ENCODE results near the gene KAZN.

KAZN gene

GRCh38 chr1:14777516-14778506, 179.3 kb downstream of the KAZN start:
- DNase-seq = no peak

- no peak for DNase-seq
These were observed 180.0 kb downstream of the KAZN start for GRCh38 chr1:14778541-14778897.

GRCh38 chr1:14778898-14779865, 180.7 kb downstream of the KAZN start:
- peak; percentile 22 for DNase-seq

GRCh38 chr1:14780271-14780670, 181.8 kb downstream of the KAZN start:
- DNase-seq = no peak

- DNase-seq = no peak
These were observed 183.3 kb downstream of the KAZN start for GRCh38 chr1:14781811-14782210.

- no peak for DNase-seq
These were observed 184.5 kb downstream of the KAZN start for GRCh38 chr1:14782741-14783591.

GRCh38 chr1:14783592-14783886, 185.1 kb downstream of the KAZN start:
- DNase-seq = no peak

- DNase-seq = no peak
These were observed 186.6 kb downstream of the KAZN start for GRCh38 chr1:14784790-14785773.

- no peak for DNase-seq
These were observed 187.7 kb downstream of the KAZN start for GRCh38 chr1:14786109-14786675.

GRCh38 chr1:14786681-14787080, 188.2 kb downstream of the KAZN start:
- no peak for DNase-seq

- no peak for DNase-seq
These were observed 189.1 kb downstream of the KAZN start for GRCh38 chr1:14787604-14788003.

- DNase-seq = no peak
These were observed 189.6 kb downstream of the KAZN start for GRCh38 chr1:14788080-14788479.

GRCh38 chr1:14790982-14791381, 192.5 kb downstream of the KAZN start:
- DNase-seq = no peak

- DNase-seq = no peak
These were observed 193.2 kb downstream of the KAZN start for GRCh38 chr1:14791654-14792053.

GRCh38 chr1:14794136-14794768, 195.8 kb downstream of the KAZN start:
- no peak for DNase-seq

GRCh38 chr1:14794906-14795305, 196.4 kb downstream of the KAZN start:
- no peak for DNase-seq

GRCh38 chr1:14795589-14795988, 197.1 kb downstream of the KAZN start:
- DNase-seq = no peak

GRCh38 chr1:14800014-14800413, 201.5 kb downstream of the KAZN start:
- DNase-seq = no peak

GRCh38 chr1:14800500-14801076, 202.1 kb downstream of the KAZN start:
- no peak for DNase-seq

Data from activated T-cell treated with anti-CD3 and anti-CD28 coated beads, Interleukin-2, amount 50 U/mL, for 1 hour (primary cell).